ENCODE measurements around the gene WRNIP1.

DNA sequence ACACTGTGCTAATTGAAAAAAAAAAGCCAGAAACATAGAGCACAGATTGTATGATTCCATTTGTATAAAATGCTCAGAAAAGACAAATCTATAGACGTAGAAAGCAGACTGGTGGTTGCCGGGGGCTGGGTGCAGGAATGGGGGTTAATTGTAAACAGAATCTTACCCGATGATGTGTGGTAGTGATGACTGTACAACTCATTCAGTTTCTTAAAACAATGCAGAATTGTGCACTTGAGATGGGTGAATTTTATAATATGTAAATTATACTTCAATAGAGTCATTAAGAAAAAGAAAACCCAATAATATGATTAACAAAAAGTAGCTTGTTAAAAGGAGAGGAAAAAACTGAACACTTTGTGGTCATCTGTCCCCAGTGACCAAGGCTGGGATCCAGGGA lies 10.8 kb upstream of the WRNIP1 start:
- no peak for TF ChIP-seq TAF1 (IDR thresholded peaks at IDR 0.05; ENCODE audit: low read depth)
- TF ChIP-seq, protein P1, sequence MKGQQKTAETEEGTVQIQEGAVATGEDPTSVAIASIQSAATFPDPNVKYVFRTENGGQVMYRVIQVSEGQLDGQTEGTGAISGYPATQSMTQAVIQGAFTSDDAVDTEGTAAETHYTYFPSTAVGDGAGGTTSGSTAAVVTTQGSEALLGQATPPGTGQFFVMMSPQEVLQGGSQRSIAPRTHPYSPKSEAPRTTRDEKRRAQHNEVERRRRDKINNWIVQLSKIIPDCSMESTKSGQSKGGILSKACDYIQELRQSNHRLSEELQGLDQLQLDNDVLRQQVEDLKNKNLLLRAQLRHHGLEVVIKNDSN (IDR thresholded peaks at IDR 0.05): no peak
- no peak for TF ChIP-seq EP300 (IDR thresholded peaks at IDR 0.05; ENCODE audit: borderline replicate concordance)

Data from Ishikawa (cell line).